Fibroblast of the aortic adventitia (primary cell): ENCODE measurements around the gene STIM1. TPM values are rescaled to one million over a fixed set of nuclear protein-coding genes. Genes with fewer than 3 reads are reported as not detected.

Source experiments
- DNase-seq: peaks from one replicate; pipeline ENCODE4 v3.0.0-alpha.2; 2010; ENCODE audit warnings: low read depth
- H3K4me3 ChIP-seq: 2 replicates; pipeline ENCODE4 v1.5.1; 2011; ENCODE audit warnings: low read depth, mild to moderate bottlenecking, control low read depth, low read length, moderate library complexity
- total RNA-seq: library from RNA; depleted of rRNA; stranded (reverse); fragments of >200 nt; gene quantifications from 2 replicates; pipeline ENCODE4 v1.2.3, GENCODE V29; 2012; ENCODE audit warnings: low replicate concordance
- TF ChIP-seq, protein P1 (sequence below): IDR thresholded peaks from 2 replicates; pipeline ENCODE4 v1.5.1; 2011; ENCODE audit warnings: mild to moderate bottlenecking, low read length, control low read depth, inconsistent platforms; ENCODE audit not compliant: insufficient read depth

The STIM1 gene
- total RNA-seq, 1 donor = 21.6 TPM

DNA sequence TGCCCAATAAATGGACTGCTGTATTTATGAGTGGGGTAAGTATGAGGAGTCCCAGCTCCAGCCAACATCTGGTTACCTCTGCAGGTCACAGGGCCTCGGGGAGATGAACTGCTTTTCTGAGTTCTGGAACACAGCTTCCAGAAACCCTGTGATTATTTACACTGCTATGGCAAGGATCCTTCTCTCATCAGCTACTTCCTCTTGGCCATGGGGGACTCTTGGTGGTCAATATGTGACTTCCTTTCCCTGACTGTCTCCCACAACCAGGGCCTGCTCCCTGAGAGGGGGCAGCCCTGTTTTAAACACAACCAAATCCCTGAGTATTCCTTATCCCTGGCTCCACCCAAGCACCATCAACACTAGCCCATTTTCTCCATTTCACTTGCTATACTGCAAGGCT is 24.7 kb upstream of the STIM1 start:
- H3K4me3 ChIP-seq = no peak overlapping the region
- DNase-seq = no peak
- TF ChIP-seq, protein P1, sequence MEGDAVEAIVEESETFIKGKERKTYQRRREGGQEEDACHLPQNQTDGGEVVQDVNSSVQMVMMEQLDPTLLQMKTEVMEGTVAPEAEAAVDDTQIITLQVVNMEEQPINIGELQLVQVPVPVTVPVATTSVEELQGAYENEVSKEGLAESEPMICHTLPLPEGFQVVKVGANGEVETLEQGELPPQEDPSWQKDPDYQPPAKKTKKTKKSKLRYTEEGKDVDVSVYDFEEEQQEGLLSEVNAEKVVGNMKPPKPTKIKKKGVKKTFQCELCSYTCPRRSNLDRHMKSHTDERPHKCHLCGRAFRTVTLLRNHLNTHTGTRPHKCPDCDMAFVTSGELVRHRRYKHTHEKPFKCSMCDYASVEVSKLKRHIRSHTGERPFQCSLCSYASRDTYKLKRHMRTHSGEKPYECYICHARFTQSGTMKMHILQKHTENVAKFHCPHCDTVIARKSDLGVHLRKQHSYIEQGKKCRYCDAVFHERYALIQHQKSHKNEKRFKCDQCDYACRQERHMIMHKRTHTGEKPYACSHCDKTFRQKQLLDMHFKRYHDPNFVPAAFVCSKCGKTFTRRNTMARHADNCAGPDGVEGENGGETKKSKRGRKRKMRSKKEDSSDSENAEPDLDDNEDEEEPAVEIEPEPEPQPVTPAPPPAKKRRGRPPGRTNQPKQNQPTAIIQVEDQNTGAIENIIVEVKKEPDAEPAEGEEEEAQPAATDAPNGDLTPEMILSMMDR = no peak

DNA sequence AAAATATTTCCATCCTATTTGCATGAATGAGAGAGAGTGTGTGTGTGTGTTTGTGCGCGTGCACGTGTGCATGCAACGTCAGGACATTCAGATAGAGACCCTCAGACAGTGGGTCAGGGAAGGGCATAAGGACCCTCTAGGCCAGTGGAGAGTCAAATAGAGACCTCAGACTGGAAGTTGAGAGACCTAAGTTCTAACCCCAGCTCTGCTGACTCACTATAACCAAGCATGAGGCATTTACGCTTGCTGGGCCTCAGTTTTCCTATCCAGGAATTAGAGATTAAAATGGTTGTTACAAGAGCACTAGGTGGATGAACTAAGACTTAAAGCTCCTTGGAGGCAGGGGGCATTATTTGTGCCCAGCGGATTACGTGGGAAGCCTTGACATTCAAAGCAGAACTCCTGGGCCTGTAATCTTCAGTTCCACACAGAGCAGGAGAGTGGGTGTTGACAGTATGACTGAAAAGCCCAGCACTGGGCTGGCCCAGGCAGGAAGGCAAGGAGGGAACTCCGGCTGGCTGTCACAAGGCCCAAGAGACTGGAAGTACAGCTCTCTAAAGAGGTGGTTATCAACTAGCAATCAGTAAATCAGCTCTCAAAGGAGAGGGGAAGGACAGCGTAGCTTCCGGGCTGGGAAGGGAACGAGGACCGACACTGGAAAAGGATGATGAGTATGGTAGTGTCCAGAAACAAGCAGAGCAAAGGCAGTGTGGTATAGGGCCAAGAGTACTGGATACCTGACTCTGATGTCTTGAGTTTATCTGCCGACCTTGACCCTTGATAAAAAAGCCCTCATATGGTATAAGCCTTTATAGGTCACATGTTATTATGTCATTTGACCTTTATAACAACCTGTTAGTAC is 23.9 kb upstream of the STIM1 start:
- H3K4me3 ChIP-seq = no peak overlapping the region
- DNase-seq = no peak
- TF ChIP-seq, protein P1 = no peak

DNA sequence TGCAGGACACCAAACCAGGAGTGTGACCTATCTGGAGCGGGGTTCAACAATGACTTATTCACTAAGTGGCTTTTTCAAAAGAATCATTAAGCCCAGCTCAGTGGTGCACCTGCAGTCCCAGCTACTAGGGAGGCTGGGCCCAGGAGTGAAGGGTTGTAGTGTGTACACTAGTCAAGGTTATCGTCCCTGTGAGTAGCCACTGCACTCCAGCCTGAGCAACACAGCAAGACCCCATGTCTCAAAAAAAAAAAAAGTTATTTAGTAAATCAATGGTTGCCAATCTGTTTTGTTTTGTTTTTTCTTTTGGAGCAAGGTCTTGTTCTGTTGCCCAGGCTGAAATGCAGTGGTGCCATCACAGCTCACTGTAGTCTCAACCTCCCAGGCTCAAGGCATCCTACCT is 22.6 kb upstream of the STIM1 start:
- TF ChIP-seq, protein P1 = no peak
- no peak for DNase-seq
- no peak overlapping the region for H3K4me3 ChIP-seq

DNA sequence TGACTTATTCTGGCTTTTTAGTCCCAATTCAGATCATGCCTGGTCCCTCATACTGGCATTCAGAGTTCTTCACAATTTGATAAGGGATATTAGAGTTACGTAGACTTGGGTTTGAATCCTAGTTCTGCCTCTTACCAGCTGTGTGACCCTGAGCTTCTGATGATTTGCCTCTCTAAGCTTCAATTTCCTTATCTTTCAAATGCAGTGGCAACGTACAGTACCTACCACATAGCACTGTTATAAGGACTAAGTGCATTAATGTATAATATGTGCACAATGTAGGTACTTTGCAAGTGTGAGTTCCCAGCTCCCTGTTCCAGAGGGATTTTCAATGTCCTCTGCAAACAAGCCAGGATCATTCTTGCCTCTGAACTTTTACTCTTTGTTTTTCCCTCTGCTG is 22.0 kb upstream of the STIM1 start:
- H3K4me3 ChIP-seq = no peak overlapping the region
- TF ChIP-seq, protein P1 = no peak
- DNase-seq = no peak

DNA sequence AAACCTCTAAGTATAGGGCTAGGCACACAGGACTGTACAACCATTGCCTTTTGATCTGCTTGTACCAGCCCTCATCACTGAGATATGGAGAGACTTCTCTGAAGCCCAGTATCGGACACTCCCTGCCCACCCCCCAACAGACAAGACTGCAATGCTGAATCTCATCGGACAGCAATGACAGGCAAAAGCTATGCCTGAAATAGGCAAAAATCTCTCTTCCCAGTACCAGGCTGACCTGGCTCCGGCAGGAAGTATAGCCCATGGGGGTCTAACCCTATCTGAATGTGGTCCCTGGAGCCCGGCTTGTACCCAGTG is 21.2 kb upstream of the STIM1 start:
- no peak for DNase-seq
- H3K4me3 ChIP-seq = no peak overlapping the region
- TF ChIP-seq, protein P1 = no peak

DNA sequence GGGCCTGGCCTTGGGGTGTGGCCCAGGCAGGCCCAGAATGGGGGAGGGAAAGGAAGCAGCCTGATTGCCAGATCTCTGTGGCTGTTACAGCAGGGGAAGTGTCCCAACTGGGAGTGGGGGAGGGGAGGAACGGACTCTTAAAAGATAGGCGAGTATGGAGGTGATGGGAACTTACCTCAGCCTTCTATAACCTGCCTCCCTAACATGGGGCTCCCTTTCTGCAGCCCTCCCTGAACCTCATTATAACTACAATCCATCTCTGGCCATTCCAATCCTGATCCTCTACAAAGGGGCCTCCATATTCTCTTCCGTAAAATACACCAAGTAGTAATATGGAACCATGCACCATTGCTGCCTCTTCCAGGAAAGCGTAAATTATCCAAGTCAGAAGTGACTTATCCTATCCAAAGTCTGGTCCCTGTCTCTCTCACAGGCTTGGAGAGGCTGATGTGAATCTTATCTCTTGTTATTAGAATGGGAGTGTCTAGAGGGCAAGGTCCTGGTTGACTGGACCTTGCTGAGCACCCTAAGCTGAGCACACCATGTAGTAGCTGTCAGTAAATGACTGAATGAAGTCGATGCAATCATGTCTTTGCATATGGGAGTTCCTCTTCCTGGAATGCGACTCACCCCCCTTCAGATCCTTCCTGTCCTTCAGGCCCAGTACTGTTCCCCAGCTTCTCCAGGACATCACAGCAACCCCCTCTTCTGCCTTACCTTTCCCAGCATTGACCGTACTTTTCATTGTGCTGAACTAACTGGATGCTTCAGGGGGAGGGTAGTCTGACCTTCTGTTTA is 20.6 kb upstream of the STIM1 start:
- H3K4me3 ChIP-seq = no peak overlapping the region
- TF ChIP-seq, protein P1 = no peak
- DNase-seq = no peak
